ENCODE results near the gene CLN3.
"Not testable (repeated sequence)": the region's sequence is repeated elsewhere in the genome, so short reads cannot be mapped to it uniquely, and the experiment has no call there.

Gene CLN3

GRCh38 chr16:28494121-28494851 is 2.4 kb upstream of the CLN3 start, which contains the start of gene APOBR:
APOBR (plus strand) TSS chr16:28494643; CDS start chr16:28494682, 39 bp downstream.
- no peak for DNase-seq

- no peak for DNase-seq
Observed at GRCh38 chr16:28492511-28492910, 637 bp upstream of the CLN3 start.

GRCh38 chr16:28491230-28491969 is 474 bp downstream of the CLN3 start:
- DNase-seq, result peak; percentile 20

- DNase-seq, result no peak
Observed at GRCh38 chr16:28486266-28486665, 5.6 kb downstream of the CLN3 start.

GRCh38 chr16:28483361-28483760 is 8.5 kb downstream of the CLN3 start:
- not testable (repeated sequence) for DNase-seq

GRCh38 chr16:28482026-28482425 is 9.8 kb downstream of the CLN3 start:
- no peak for DNase-seq

- DNase-seq, result no peak
Observed at GRCh38 chr16:28478506-28479180, 13.2 kb downstream of the CLN3 start.

GRCh38 chr16:28477311-28477920 is 14.5 kb downstream of the CLN3 start:
- no peak for DNase-seq

GRCh38 chr16:28475221-28475620 is 16.7 kb downstream of the CLN3 start:
- no peak for DNase-seq

- DNase-seq, result no peak
Observed at GRCh38 chr16:28473714-28474265, 18.1 kb downstream of the CLN3 start.

- not testable (repeated sequence) for DNase-seq
Observed at GRCh38 chr16:28447081-28447480, 44.8 kb downstream of the CLN3 start.

- DNase-seq, result not testable (repeated sequence)
Observed at GRCh38 chr16:28446388-28446787, 45.5 kb downstream of the CLN3 start.

GRCh38 chr16:28443943-28444342 is 47.9 kb downstream of the CLN3 start:
- DNase-seq, result not testable (repeated sequence)

GRCh38 chr16:28438899-28439298 is 53.0 kb downstream of the CLN3 start:
- DNase-seq, result not testable (repeated sequence)

- not testable (repeated sequence) for DNase-seq
Observed at GRCh38 chr16:28435340-28435739, 56.5 kb downstream of the CLN3 start.
